K562 (cell line): ENCODE measurements around the gene KLK10. TPM values are rescaled to one million over a fixed set of nuclear protein-coding genes. Genes with fewer than 3 reads are reported as not detected.
A peak's percentile ranks its signal among the peaks of the same experiment; 100 is the strongest.

Experiments
- CREM ChIP-seq: IDR thresholded peaks from 2 replicates; pipeline ENCODE4 v1.6.1; 2014; ENCODE audit warnings: antibody characterized with exemption, low read depth
- DDX20 ChIP-seq: fragments of 450-650 bp; IDR thresholded peaks from 2 replicates; pipeline ENCODE4 v1.6.1; 2016; ENCODE audit warnings: missing genetic modification characterization, low read depth, mild to moderate bottlenecking, missing compliant biosample characterization, moderate library complexity
- DLX4 ChIP-seq: fragments of 250-450 bp; sonication (Bioruptor Pico); IDR thresholded peaks from 2 replicates; pipeline ENCODE4 v1.6.1; 2021; ENCODE audit warnings: mild to moderate bottlenecking
- HMG20A ChIP-seq: fragments of 450-650 bp; formaldehyde crosslinking; conservative IDR thresholded peaks from 2 replicates; pipeline ENCODE4 v1.4.0; 2020; ENCODE audit warnings: mild to moderate bottlenecking, mixed read lengths
- ILF3 ChIP-seq: fragments of 450-650 bp; IDR thresholded peaks from 2 replicates; pipeline ENCODE4 v1.6.1; 2018; ENCODE audit warnings: antibody characterized with exemption, mild to moderate bottlenecking, moderate library complexity, borderline replicate concordance
- MLLT1 ChIP-seq, 2 experiments: fragments of 450-650 bp; IDR thresholded peaks; 2 replicates each; pipeline ENCODE4 v1.6.1; 2016
- NR2C1 ChIP-seq, 2 experiments: fragments of 450-650 bp; IDR thresholded peaks; 2 replicates each; pipeline ENCODE4 v1.6.1; 2017; ENCODE audit warnings: mild to moderate bottlenecking in 2 of 2, antibody characterized with exemption in 1 of 2, inconsistent platforms in 1 of 2, missing compliant biosample characterization in 1 of 2, missing genetic modification characterization in 1 of 2
- NR2C2 ChIP-seq, 2 experiments: fragments of 200-800 bp in 1 of 2; sonication (Bioruptor generic) in 1 of 2; sonication (generic) in 1 of 2; formaldehyde crosslinking in 1 of 2; IDR thresholded peaks; 2 replicates each; pipeline versions ENCODE4 v1.6.1 to v1.8.0; 2016 to 2022; ENCODE audit warnings: mild to moderate bottlenecking in 1 of 2, missing compliant biosample characterization in 1 of 2, missing genetic modification characterization in 1 of 2, missing genetic modification reagents in 1 of 2
- PCBP2 ChIP-seq: fragments of 200-400 bp; formaldehyde crosslinking; IDR thresholded peaks from 2 replicates; pipeline ENCODE4 v1.6.1; 2018; ENCODE audit warnings: low read length, low read depth, mild to moderate bottlenecking, moderate library complexity; ENCODE audit not compliant: poor library complexity, severe bottlenecking
- PHF20 ChIP-seq: fragments of 450-650 bp; IDR thresholded peaks from 2 replicates; pipeline ENCODE4 v1.6.1; 2018; ENCODE audit not compliant: partially characterized antibody
- PREB ChIP-seq: sonication (generic); formaldehyde crosslinking; IDR thresholded peaks from 2 replicates; pipeline ENCODE4 v1.8.1; 2023; ENCODE audit warnings: mild to moderate bottlenecking, missing genetic modification reagents
- SREBF2 ChIP-seq: sonication (generic); formaldehyde crosslinking; IDR thresholded peaks from 2 replicates; pipeline ENCODE4 v1.4.0; 2020; ENCODE audit warnings: mild to moderate bottlenecking, missing genetic modification reagents
- TEAD1 ChIP-seq, 2 experiments: fragments of 450-650 bp in 1 of 2; sonication (generic) in 1 of 2; formaldehyde crosslinking; IDR thresholded peaks; 2 replicates each; pipeline versions ENCODE4 v1.4.0 to v1.8.0; 2020 to 2022; ENCODE audit warnings: mild to moderate bottlenecking in 2 of 2, missing genetic modification reagents in 1 of 2
- YY1 ChIP-seq, 3 experiments: IDR thresholded peaks; 2 replicates each; pipeline ENCODE4 v1.6.1; 2011; ENCODE audit warnings: low read length in 2 of 3, mild to moderate bottlenecking in 2 of 3, moderate library complexity in 2 of 3, borderline replicate concordance in 1 of 3, control low read depth in 1 of 3, low read depth in 1 of 3; ENCODE audit not compliant: insufficient read depth in 3 of 3, insufficient replicate concordance in 2 of 3, control insufficient read depth in 1 of 3, insufficient read length in 1 of 3; ENCODE audit errors: extremely low read depth in 1 of 3
- ZBTB8A ChIP-seq: fragments of 450-650 bp; IDR thresholded peaks from 2 replicates; pipeline ENCODE4 v1.6.1; 2018; ENCODE audit warnings: mild to moderate bottlenecking, moderate library complexity; ENCODE audit not compliant: partially characterized antibody
- ZNF121 ChIP-seq: sonication (generic); formaldehyde crosslinking; conservative IDR thresholded peaks from 2 replicates; pipeline ENCODE4 v1.8.0; 2022; ENCODE audit warnings: missing genetic modification reagents
- ZNF217 ChIP-seq: sonication (generic); formaldehyde crosslinking; IDR thresholded peaks from 2 replicates; pipeline ENCODE4 v1.8.0; 2022; ENCODE audit warnings: mild to moderate bottlenecking, missing genetic modification reagents
- ZNF23 ChIP-seq: fragments of 250-450 bp; sonication (Bioruptor Pico); IDR thresholded peaks from 2 replicates; pipeline ENCODE4 v1.4.0; 2020; ENCODE audit warnings: mild to moderate bottlenecking
- ZNF41 ChIP-seq: fragments of 250-450 bp; sonication (Bioruptor Pico); conservative IDR thresholded peaks from 2 replicates; pipeline ENCODE4 v1.4.0; 2020; ENCODE audit warnings: mild to moderate bottlenecking
- polyA plus RNA-seq, 8 experiments: library from polyadenylated mRNA; depleted of rRNA in 4 of 8; stranded (reverse) in 5 of 8; unstranded in 3 of 8; fragments of >200 nt; fragmentation: Nextera tagmentation in 2 of 8; fragmentation: Illumina TruSeq in 1 of 8; extraction: Ambion mirVana in 2 of 8; extraction: Trizol in 1 of 8; gene quantifications; 2 replicates each; pipeline versions ENCODE4 v1.2.1 to v1.2.3, GENCODE V29; 2011 to 2014; ENCODE audit warnings: inconsistent platforms in 1 of 8, missing spikeins in 1 of 8
- total RNA-seq, 7 experiments: library from RNA; depleted of rRNA in 6 of 7; stranded (reverse); fragments of >200 nt in 6 of 7; fragmentation: Illumina TruSeq in 2 of 7; extraction: Trizol in 2 of 7; gene quantifications; 2 replicates each; pipeline versions ENCODE4 v1.2.1 to v1.2.3, GENCODE V29; 2011 to 2021; ENCODE audit warnings: low replicate concordance in 1 of 7
- TF ChIP-seq, protein P1 (sequence below), 2 experiments: IDR thresholded peaks in 1 of 2; conservative IDR thresholded peaks in 1 of 2; 2 replicates each; pipeline ENCODE4 v1.6.1; 2016; ENCODE audit warnings: low read depth in 2 of 2, mild to moderate bottlenecking in 1 of 2, missing compliant biosample characterization in 1 of 2, missing genetic modification characterization in 1 of 2, moderate library complexity in 1 of 2

The KLK10 gene
- total and polyA plus RNA-seq, 9 of the 15 experiments (the other 6 are each of a cell fraction or from before 2014, with no cell fraction given): 0.11 TPM; not detected in 8

DNA sequence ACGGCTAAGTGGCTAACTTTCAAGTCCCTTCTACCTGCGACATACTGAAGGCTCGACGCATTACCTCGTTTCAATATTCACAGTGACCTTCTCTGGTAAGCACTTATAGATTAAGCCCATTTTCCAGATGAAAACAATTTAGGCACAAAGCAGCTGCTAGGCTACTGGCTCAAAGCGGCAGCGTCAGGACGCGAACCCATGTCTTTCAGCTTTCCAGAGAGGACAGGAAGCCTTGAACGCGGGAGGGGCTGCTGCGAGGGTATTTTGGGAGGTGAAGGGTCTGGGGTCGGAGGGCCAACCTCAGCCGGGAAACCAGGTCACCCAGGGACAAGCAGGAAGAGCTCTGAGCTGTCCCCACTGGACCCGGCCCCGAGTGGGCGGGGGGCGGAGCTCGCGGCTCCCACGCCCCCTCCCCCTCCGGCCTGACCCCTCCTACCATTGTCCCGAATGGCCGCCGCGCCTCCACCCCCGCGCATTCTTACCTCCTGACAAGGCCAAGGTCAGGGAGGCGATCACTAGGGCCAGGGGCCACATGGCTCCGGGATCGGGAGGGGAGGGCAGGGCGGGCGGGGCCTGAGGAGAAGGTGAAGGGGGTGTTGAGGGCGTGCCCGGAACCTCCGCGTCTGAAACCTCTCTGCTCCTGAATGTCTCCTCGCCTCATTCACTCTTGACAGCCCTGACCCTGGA, 45.2 kb upstream of the KLK10 start, which contains the start of gene KLK13 (continued):
- peak; percentile 35; the same call in 1 of the 2 replicates for TF ChIP-seq NR2C1 (IDR thresholded peaks at IDR 0.05)
- TF ChIP-seq NR2C1 (tag; IDR thresholded peaks at IDR 0.05): no peak; the same call in 1 of the 2 replicates
- no peak for TF ChIP-seq HMG20A (CRISPR knock-in tag)
- no peak for TF ChIP-seq ZBTB8A
- no peak for TF ChIP-seq ZNF41 (CRISPR knock-in tag)
- TF ChIP-seq PREB: no peak
- TF ChIP-seq CREM: no peak
- TF ChIP-seq DDX20 (tag): no peak
- TF ChIP-seq ZNF23 (CRISPR knock-in tag): no peak
- no peak for TF ChIP-seq PCBP2
- TF ChIP-seq DLX4 (CRISPR knock-in tag): no peak
- TF ChIP-seq MLLT1 (IDR thresholded peaks at IDR 0.05): no peak
- TF ChIP-seq PHF20: no peak
- TF ChIP-seq NR2C2 (CRISPR knock-in tag; IDR thresholded peaks at IDR 0.05): no peak
- peak; percentile 79; the same call in 1 of the 2 replicates for TF ChIP-seq NR2C2 (tag; IDR thresholded peaks at IDR 0.05)
- TF ChIP-seq SREBF2 (CRISPR knock-in tag): no peak
- TF ChIP-seq TEAD1 (CRISPR knock-in tag; IDR thresholded peaks at IDR 0.05): 0 out of 4 replicates have a peak, but pooled peaks of 1 of the 2 experiments have one; percentile 56
- TF ChIP-seq, protein P1, sequence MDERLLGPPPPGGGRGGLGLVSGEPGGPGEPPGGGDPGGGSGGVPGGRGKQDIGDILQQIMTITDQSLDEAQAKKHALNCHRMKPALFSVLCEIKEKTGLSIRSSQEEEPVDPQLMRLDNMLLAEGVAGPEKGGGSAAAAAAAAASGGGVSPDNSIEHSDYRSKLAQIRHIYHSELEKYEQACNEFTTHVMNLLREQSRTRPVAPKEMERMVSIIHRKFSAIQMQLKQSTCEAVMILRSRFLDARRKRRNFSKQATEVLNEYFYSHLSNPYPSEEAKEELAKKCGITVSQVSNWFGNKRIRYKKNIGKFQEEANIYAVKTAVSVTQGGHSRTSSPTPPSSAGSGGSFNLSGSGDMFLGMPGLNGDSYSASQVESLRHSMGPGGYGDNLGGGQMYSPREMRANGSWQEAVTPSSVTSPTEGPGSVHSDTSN (CRISPR knock-in tag; IDR thresholded peaks at IDR 0.05; ENCODE audit: low read depth): no peak
- TF ChIP-seq, protein P1 (tag; conservative IDR thresholded peaks at IDR 0.05; ENCODE audit: low read depth): no peak
- peak; percentile 24 to 90 (median 80) for TF ChIP-seq YY1 (IDR thresholded peaks at IDR 0.05; ENCODE audit: borderline replicate concordance in 1 of 3, control insufficient read depth in 1 of 3, extremely low read depth in 1 of 3, insufficient read depth in 3 of 3, insufficient read length in 1 of 3, insufficient replicate concordance in 2 of 3, low read depth in 1 of 3, low read length in 2 of 3)
- TF ChIP-seq ZNF217 (CRISPR knock-in tag): no peak
- TF ChIP-seq ZNF121: no peak
- TF ChIP-seq ILF3: no peak
